GM21786 (cell line): ENCODE results near the gene EFNA5.

Experiments
- ATAC-seq: cut with Tn5 transposase; IDR thresholded peaks from one replicate; pipeline ENCODE4 v1.9.1; 2021; ENCODE audit not compliant: unreplicated experiment

Gene EFNA5

DNA sequence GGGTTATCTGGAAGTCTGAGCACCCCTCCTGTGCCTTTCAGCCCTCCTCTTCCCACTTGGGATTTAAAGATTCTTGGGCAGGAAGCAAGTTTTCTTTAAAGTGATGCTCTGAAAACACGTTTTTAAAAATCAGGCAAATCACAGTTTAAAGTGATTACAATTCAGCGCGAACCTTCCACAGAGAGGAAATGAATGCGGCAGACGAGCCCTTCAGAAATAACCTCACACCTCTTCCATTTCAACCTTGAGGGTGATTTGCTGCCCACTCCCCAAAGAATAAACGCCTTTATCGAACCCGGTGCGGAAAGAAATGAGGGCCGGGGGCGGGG lies 2.3 kb upstream of the EFNA5 start:
- ATAC-seq = no peak

DNA sequence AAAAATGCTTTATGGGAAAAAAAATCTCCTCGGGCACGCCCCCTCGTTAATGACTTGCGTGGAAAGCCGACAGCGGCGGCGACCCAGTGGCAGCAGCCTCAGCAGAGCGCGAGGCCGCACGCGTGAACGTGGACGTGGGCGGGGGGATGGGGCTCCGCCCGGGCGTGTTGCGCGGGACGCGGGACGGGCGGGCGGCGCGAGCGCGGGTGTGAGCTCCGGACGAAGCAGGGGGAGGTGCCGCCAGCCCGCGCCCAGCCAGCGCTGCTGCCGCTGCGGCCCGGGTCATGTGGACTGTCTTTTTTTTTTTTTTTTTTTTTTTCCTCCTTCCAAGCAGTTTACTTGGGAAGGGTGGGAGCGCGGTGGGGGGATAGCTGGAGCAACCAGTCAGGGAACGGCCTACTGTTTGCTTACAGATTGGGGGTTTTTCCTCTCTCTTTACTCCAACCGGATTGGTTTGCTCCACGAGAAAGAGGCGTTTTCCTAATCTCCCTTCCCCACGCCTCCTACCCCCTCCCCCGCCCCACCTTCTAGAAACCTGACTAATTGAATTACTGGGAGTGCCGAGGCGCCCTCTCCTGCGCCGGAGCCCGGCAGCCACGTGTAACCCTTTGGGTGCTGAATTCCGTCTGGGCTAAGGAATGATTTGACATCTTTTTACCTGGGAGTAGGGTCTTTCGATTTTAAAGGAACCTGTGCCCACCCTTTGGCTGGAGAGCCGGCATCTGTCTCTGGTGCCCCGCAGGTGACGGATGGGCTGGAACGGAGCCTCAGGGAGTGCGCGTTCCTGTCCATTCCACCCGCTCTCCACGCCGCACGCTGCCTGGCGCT lies 1.7 kb upstream of the EFNA5 start:
- ATAC-seq = no peak

DNA sequence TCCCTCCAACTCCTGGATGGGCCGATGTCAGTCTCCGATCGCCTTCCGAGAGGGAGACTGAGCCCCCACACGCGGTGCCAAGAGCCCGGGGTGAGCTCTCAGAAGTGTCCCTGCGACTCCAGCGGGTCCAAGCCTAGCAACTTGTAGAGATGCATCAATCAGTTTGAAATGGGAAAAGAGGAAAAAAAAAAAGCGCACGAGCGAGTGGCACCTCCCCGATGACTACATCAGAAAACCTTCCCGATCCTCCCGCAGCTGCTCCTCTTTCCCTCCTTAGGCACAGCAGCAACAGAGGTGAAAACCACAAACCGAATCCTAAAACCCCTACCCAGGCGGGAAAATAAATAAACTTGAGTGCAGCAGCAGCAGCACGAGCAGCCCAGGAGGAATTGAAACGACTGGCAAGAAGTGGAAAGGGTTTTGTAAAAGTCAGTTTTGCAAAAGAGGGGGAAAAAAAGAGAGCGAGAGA lies 1.0 kb upstream of the EFNA5 start:
- ATAC-seq = no peak

DNA sequence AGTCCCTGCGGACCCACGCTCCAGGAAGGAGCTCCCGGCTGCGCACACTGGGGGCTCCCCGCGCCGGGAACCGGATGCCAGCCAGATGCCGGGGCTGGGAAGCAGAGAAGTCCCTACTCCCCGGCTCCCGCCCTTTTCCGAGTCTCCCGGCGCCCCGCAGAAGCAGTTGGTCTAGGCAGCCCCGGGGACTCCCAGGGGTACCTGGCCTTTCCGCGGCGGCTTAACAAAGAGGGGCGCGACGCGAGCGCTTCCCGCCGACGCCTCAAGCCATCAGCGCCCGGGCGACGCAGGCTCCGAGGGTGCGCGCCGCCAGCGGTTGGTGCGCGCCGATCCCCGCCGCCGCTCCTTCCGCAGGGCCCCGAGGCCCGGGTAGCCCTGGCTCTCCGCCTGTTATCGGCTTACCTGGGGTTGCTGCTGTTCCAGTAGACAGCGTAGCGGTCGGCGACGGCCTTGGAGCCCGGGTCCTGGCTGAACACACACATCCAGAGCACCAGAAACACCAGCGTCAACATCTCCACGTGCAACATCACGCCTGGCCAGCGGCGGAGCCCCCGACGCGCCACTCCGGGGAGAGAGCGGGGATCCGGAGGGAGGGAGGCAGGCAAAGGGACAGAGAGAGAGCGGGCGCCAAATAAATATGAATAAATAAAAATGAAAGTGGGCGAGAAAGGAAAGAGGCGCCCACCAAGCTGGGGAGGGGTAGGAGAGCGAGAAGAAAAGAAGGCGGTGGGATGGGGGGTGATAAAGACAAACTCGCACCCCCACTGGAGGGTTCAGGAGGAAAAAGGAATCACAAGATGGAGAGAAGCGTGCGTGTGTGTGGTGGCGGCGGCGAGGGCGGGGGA lies 428 bp downstream of the EFNA5 start:
- no peak for ATAC-seq

DNA sequence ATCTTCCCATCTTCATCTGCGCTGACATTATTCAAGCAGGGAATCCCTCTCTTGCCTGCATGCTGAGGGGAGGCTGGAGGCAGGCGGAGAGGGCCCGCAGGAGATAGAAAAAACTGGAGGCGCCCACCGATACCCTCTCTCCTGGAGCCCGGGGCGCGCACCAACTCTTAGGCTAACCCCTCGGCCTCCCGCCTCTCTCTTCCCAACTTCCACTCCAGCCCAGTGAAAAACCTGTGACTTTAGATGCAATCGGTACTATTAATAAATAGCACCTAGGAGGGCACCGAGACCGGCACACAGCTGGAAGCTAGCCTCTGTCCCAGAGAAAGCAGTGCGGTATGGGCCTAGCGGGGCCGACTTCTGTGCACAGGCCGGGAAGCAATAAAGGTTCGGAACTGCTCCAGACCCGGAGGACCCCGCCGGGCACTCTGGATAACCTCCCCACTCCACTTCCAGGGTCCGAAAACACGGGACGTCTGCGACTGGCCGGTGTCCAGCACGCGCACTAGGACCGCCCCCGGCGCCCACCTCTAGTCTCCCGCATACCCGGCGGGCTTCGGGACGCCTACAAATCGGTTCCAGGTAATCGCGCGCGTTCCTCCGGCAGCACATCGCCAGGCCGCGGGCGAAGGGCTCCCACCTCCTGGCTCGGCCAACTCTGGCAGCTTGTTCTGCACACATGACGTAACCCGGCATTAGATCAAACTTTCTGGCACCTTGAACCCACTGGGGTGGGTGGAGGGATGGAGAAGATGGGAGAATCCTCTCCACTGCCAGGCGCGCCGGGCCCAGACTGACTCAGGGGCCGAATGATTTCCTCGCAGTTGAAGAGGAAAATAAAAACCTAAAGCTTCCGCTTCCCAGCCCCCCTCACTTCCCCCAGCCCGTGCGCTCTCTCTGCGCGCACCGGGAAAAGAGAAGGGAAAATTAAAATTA lies 1.4 kb downstream of the EFNA5 start:
- no peak for ATAC-seq

DNA sequence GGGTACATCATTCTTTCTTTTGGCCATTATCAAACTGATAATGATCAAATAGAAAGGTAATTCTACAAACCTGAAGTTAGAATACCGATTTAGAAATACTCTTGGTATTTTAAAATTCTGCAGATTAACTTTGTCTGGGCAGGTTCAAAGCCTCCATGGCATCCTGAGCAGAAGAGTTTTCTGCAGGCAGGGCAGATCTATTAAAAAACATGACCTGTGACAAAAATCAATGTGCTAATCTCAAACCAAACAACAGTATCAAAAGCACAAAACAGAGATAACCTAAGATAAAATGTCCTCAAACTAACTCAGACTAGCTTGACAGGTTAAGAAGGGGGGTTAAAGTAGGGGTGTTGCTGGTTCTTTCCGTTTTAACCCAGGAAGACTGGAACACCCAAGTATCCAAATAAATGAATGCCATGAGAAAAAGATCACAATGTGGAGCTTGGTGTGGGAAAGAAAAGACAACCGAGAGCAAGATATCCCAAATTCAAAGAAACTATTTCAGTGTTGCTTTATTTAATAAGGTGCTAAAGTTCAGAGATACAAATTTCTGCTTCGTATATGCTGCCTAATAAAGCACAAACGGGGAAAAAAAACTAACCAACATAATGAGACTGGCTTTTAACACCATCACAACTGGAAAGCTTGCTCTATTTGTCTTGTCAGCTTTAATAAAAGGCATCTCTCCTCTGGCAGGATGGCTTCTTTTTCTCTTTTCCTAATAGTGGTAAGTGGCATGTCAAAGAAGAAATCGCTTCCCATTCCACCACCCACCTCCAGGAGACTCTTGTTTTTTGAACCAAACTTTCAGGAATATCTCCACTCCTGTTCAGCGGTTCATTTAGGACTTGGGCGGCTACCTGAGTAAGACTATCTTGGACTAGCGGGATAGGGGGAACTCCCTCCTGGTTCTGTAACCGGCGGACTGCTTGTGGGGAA lies 2.3 kb downstream of the EFNA5 start:
- no peak for ATAC-seq

DNA sequence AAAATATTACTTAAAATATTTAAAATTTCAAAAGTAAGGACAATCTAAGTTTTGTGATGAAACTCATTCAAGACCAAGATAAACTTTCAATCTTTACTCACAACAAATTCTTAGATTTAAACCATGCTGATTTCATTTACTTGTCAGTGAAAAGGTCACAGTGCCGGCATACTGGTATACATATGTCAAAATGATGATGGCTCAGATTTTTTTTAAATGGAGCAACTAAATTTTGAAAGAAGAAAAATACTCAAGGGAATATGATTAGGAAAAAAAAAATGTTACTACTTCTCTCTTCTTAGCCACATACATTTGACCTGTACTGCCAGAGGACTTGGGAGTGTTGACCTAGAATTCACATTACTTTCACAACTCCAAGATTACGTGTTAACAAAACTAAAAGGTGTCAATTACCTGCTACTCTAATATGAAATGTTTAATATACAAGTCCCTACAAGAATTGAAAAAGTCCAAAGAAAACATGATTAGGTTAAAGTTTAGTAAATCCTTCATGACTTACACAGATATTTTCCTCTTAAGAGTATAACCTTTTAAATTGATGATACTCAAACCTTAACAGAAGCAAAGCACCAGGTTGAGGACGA lies 4.6 kb downstream of the EFNA5 start:
- ATAC-seq = no peak

DNA sequence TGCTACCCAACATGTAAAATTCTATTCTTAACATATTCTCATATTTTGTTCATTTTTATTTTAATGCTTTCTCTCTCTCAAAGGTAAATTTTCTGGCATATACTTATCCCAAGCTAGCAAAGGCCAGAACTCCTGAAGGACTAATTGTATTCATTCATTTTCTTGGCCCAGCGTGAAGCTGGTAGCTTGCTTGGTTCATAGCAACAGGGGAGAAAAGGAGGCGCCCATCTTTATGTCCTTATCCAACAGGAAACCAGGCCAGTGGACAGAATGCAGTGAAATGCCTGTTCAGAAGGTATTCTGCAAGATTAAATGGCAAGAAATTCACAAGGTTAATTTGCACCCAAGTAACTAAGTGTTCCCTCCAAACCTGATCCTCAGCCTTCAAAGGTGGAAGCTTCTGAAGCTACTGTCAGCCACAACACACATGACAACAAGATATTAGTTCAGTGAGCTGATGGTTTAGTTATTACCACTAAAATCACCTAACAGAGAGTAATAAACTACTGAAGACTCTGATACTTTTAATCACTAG lies 5.6 kb downstream of the EFNA5 start:
- ATAC-seq = no peak

DNA sequence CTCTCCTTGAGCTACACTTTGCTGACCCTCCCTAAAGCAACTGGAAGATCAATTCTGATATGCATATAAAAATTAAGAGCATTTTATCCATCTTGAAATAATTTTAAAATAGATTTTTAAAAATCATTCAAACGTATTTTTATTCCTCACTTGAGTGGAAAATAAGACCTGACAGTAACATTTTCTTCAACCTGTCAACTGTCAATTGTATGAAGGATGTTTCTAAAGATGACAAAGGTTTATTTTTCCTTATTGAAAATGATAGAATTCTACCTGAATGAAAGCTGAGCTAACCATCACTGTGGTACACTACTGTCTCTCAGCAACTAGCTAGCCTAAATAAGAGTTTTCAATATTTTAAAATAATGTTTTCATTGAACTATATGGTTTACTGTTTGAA lies 7.0 kb downstream of the EFNA5 start:
- ATAC-seq = no peak

DNA sequence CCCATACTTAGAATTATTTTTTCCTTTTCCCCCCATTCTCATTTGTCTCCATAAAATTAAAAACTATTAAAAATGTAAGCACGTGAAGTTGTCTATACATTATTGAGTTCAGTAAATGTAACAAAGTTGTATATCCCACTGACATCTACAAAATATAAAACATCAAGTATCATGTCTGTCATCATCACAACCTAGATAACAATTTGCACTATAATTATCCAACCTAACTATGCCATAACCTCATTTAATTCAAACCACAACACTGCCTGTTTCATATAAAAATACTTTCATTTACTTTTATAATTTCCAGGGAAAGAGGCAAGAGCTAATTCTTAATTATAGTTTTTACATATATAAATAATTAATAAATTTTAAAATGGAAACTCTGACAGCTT lies 9.1 kb downstream of the EFNA5 start:
- ATAC-seq = no peak

DNA sequence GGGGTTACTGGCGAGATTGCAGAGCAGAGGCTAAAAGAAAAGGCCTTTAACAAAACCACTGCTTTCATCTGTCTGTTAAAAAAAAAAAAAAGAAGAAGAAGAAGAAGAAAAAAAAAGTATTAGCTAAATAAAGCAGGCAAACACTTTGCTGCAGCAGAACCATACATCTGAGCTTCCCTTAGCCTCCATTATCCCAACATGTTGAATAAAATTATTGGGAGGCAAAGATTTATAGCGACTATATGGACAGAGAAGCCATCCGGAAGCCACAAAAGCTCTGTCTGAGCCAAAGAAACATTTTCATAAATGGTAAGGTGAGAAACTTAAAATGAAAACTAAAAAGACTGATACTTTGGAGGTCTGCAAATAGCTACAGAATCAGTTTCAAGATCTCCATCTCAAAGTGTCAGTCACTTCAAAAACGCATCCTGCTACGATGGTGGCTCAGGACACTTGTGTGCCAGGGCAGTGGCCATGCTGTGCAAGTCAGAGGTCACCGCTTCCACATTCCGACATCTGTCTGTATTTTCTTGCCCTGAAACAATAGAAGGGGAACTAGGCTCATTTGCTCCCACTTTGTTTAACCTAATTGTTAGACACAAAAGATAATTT lies 9.6 kb downstream of the EFNA5 start:
- ATAC-seq = peak; percentile 64

DNA sequence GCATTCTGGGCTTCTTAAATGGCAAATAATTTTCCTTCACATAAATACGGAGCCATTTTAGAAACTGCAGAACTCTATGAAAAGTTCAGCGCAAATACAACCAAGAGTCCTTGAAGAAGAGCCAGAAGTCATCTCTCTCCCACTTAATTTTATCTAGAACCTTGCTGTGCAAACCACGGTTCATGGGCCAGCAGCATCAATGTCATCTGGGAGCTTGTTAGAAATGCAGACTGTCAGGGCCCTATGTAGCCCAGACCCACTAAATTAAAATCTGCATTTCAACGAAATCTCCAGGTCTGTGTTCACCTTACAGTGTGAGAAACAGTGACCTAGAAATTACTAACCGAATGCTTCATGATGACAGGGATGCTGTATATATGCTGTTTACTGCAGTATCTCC lies 12.2 kb downstream of the EFNA5 start:
- ATAC-seq = no peak

DNA sequence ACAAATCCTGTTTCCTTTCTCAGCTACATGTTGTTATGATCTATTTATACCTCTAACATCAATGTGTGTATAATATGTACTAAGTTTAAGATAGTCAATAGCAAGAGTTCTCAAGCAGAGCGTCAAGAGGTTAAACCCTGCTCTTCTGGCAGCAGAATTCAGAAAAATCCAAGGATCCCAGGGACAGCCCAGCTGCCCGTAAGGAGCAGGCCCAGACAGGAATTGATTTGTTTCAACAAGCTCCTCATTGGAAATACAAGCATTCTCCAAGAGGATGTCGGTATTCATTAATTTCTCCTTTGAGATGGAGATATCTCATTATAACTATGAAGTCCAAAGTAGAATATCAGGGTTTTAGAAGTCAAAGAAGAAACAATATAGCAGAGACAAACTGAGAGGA lies 14.9 kb downstream of the EFNA5 start:
- no peak for ATAC-seq

DNA sequence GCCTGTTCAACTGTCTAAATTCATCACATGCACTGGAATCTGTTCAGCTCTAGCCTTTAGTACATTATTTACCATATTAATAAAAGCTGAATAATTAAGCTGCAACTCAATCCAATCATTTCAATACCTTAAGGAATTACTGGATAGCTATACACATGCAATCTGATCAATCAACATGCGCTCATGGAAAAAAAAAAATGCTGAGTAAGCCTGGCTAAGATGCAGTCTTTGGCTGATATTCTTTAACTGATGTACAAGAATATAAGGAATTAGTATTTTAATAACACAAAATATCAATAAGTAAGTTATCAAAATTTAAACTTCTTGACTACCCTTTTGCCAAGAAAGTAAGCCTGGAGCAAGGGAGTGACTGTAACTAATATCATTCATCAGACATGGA lies 15.9 kb downstream of the EFNA5 start:
- ATAC-seq = no peak

DNA sequence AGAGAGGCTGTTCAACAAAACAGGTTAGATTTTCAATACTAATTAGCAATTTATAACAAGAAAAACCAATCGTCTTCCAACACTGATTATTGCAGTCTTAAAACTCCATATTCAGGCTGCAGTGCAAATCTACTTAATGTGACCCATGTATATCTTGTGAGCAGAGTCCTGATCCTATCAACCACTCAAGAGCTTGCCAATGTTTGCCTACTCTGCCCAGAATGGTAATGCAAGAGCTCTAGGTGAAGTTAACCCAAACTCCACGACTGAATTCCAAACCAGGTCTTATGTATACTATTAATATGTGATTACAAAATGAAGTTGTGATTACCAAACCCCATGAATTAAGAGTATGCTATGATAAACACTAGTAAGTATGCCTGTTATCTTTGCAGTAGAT lies 17.1 kb downstream of the EFNA5 start:
- no peak for ATAC-seq

DNA sequence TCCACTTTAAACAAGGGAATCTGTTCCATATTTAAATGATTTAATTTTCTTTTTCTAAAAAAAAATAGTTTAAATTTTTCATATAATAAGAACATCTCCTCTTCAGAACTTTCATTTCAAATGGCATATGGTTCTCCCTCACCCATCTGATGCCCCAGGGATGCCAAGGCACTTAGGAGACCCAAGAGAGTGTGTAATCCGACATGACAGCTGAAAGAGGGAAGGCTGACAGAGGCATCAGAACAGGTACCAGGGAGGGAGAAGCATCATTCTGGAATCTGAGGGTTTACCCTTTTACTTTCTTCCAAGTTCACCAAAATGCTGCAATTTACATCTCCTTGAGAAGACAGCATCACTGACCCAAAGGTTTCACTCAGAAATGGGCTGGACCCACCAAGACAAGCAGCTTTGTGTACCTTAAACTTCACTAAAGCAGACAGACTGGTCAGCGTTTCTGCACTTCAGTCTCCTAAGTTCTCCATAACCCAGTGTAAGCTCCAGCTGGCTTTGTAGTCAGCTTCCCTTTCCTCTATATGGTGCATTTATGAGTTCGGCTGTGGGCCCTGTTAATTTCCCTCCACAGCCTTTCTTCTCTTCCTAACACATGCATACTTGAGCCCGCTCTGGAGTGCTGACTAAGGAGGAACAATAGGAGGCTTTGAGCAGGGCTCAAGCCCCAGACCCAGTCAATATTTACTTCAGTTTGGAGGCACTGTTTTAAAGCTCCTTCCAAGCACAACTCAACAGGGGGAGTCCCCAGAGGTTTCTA lies 17.7 kb downstream of the EFNA5 start:
- no peak for ATAC-seq

DNA sequence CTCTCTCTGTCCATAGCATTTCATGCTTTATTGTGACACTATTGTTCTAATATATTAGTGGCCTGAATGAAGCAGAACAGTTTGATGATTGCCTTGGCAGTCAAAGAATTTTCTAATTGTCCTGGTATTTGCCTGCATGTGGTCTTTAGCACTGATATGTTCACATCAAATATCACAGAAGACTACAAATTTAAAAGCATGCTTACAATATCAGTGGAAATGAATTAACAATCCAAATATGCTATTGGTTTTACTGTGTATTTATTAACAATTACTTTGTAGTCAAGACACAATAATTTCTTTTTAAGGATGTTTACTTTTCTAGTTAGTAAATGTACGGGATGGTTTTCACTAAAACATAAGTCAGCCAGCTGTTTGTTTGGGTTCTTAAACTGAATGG lies 18.3 kb downstream of the EFNA5 start:
- no peak for ATAC-seq

DNA sequence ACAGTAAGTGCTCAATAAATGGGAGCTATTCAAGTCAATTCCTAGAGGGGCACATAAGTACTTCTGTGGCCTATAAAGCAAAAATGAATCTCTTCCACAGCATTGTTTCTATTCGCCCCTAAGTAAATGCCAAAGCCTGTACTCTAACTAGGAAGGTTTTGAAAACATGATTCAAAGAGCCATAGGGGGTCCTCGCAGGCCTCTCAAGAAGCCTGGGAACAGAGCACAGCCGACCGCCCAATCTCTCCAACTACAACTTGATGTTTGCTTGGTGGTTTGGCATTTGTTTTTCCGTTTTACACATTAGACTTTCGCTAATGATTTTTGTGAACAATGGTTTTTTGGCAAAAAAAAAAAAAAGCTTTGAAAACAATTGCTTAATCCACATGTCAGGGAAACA lies 19.4 kb downstream of the EFNA5 start:
- no peak for ATAC-seq
